HL-60 (cell line): Measurements from ENCODE around the gene ALDH1A2.

Experiments used
- DNase-seq, 2 experiments: peaks; one replicate each; pipeline ENCODE4 v3.0.0-alpha.2; 2010 to 2020; ENCODE audit warnings: low read depth in 1 of 2, low spot score in 1 of 2
- H3K27ac ChIP-seq: fragments of 250-450 bp; sonication (Bioruptor Pico); replicated peaks from 2 replicates; pipeline ENCODE4 v1.5.1; 2020; ENCODE audit warnings: mild to moderate bottlenecking, moderate library complexity
- H3K27me3 ChIP-seq: fragments of 250-450 bp; sonication (Bioruptor Pico); 2 replicates; pipeline ENCODE4 v1.5.1; 2021; ENCODE audit warnings: mild to moderate bottlenecking, moderate library complexity; ENCODE audit not compliant: insufficient read depth, poor library complexity, severe bottlenecking
- H3K4me3 ChIP-seq: replicated peaks from 2 replicates; pipeline ENCODE4 v1.5.1; 2011; ENCODE audit warnings: mild to moderate bottlenecking, control low read depth, low read length; ENCODE audit not compliant: insufficient read depth
- GABPA ChIP-seq: IDR thresholded peaks from 2 replicates; pipeline ENCODE4 v1.6.1; 2012; ENCODE audit warnings: low read depth
- POLR2AphosphoS5 ChIP-seq: IDR thresholded peaks from 2 replicates; pipeline ENCODE4 v1.6.1; 2012; ENCODE audit warnings: low read depth
- SPI1 ChIP-seq: IDR thresholded peaks from 2 replicates; pipeline ENCODE4 v1.6.1; 2012; ENCODE audit warnings: low read depth, mild to moderate bottlenecking, borderline replicate concordance
- TF ChIP-seq, protein P1 (sequence below): IDR thresholded peaks from 2 replicates; pipeline ENCODE4 v1.6.1; 2012; ENCODE audit warnings: low read depth; ENCODE audit not compliant: insufficient replicate concordance
- TF ChIP-seq, protein P2 (sequence below): IDR thresholded peaks from one replicate; pipeline ENCODE4 v1.5.1; 2011; ENCODE audit warnings: low read length, control low read depth, inconsistent platforms; ENCODE audit not compliant: insufficient read depth

Gene ALDH1A2

DNA sequence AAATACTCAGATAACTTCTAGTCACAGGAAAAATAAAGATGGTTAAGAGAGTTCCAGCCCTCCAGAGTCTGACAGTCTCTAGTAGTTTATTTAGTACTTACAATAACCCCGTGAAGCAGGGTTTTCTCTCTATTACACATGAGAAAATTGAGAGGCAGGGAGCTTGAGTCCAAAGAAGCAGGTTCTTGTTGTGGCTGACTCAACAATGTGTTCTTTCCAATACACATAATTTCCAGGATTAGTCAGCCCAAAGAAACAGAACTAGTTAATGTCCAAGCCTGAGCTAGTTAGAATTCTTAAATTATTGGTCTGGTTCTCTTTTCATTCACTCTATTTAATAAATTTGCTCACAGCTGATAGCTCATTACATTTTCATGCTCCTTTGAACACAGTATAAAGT, 49.9 kb downstream of the ALDH1A2 start:
- TF ChIP-seq POLR2AphosphoS5 = no peak
- DNase-seq = no peak
- H3K27me3 ChIP-seq = no peaks in the 10 kb centered on the region
- H3K27ac ChIP-seq = no peak overlapping the region
- H3K4me3 ChIP-seq = no peak overlapping the region

- TF ChIP-seq, protein P1, sequence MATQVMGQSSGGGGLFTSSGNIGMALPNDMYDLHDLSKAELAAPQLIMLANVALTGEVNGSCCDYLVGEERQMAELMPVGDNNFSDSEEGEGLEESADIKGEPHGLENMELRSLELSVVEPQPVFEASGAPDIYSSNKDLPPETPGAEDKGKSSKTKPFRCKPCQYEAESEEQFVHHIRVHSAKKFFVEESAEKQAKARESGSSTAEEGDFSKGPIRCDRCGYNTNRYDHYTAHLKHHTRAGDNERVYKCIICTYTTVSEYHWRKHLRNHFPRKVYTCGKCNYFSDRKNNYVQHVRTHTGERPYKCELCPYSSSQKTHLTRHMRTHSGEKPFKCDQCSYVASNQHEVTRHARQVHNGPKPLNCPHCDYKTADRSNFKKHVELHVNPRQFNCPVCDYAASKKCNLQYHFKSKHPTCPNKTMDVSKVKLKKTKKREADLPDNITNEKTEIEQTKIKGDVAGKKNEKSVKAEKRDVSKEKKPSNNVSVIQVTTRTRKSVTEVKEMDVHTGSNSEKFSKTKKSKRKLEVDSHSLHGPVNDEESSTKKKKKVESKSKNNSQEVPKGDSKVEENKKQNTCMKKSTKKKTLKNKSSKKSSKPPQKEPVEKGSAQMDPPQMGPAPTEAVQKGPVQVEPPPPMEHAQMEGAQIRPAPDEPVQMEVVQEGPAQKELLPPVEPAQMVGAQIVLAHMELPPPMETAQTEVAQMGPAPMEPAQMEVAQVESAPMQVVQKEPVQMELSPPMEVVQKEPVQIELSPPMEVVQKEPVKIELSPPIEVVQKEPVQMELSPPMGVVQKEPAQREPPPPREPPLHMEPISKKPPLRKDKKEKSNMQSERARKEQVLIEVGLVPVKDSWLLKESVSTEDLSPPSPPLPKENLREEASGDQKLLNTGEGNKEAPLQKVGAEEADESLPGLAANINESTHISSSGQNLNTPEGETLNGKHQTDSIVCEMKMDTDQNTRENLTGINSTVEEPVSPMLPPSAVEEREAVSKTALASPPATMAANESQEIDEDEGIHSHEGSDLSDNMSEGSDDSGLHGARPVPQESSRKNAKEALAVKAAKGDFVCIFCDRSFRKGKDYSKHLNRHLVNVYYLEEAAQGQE = no peak
Observed at GRCh38 chr15:58014470-58014869, 51.0 kb downstream of the ALDH1A2 start.

GRCh38 chr15:58014040-58014439, 51.5 kb downstream of the ALDH1A2 start:
- no peak for DNase-seq
- Histone ChIP-seq H3K27me3 (no peaks in the 10 kb centered on the region), H3K4me3 (no peak overlapping the region), H3K27ac (no peak overlapping the region)
- TF ChIP-seq, protein P2, sequence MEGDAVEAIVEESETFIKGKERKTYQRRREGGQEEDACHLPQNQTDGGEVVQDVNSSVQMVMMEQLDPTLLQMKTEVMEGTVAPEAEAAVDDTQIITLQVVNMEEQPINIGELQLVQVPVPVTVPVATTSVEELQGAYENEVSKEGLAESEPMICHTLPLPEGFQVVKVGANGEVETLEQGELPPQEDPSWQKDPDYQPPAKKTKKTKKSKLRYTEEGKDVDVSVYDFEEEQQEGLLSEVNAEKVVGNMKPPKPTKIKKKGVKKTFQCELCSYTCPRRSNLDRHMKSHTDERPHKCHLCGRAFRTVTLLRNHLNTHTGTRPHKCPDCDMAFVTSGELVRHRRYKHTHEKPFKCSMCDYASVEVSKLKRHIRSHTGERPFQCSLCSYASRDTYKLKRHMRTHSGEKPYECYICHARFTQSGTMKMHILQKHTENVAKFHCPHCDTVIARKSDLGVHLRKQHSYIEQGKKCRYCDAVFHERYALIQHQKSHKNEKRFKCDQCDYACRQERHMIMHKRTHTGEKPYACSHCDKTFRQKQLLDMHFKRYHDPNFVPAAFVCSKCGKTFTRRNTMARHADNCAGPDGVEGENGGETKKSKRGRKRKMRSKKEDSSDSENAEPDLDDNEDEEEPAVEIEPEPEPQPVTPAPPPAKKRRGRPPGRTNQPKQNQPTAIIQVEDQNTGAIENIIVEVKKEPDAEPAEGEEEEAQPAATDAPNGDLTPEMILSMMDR = no peak
- TF ChIP-seq GABPA (no peak), POLR2AphosphoS5 (no peak), SPI1 (no peak)
- TF ChIP-seq, protein P1 = no peak

More at GRCh38 chr15:58014470-58014869, 51.0 kb downstream of the ALDH1A2 start:
- no peak overlapping the region for H3K27ac ChIP-seq
- no peaks in the 10 kb centered on the region for H3K27me3 ChIP-seq
- DNase-seq = no peak
- no peak overlapping the region for H3K4me3 ChIP-seq

GRCh38 chr15:58010983-58011382, 54.5 kb downstream of the ALDH1A2 start:
- Histone ChIP-seq H3K27me3 (no peaks in the 10 kb centered on the region), H3K4me3 (no peak overlapping the region), H3K27ac (no peak overlapping the region)
- TF ChIP-seq SPI1 (no peak), GABPA (no peak), POLR2AphosphoS5 (no peak)
- TF ChIP-seq, protein P2 = no peak
- TF ChIP-seq, protein P1 = no peak
- no peak for DNase-seq
